HG03575 (cell line): Measurements from ENCODE around the gene PRDX6.
"Not testable (repeated sequence)": the region's sequence is repeated elsewhere in the genome, so short reads cannot be mapped to it uniquely, and the experiment has no call there.

Source experiments
- ATAC-seq: cut with Tn5 transposase; IDR thresholded peaks from one replicate; pipeline ENCODE4 v1.9.1; 2021; ENCODE audit not compliant: unreplicated experiment, insufficient number of reproducible peaks, low FRiP score; ENCODE audit errors: extremely low read depth

The PRDX6 gene

DNA sequence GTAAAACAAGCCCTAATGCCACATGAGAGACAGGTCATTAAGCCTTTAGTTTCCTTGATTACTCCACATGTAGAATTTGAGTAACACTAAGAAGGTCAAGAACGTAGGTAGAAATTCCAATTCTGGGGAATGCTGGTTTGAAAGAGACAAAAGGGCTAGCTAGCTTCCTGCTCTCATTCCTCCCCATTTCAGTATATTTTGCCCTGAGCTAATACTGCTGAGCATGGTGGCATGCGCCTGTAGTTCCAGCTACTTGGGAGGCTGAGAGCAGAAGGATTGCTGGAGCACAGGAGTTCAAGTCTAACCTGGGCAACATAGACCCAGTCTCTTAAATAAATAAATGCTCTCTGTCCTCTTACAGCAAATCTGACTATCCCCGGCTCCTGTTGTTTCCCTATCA is 12.8 kb downstream of the PRDX6 start:
- ATAC-seq, result no peak

DNA sequence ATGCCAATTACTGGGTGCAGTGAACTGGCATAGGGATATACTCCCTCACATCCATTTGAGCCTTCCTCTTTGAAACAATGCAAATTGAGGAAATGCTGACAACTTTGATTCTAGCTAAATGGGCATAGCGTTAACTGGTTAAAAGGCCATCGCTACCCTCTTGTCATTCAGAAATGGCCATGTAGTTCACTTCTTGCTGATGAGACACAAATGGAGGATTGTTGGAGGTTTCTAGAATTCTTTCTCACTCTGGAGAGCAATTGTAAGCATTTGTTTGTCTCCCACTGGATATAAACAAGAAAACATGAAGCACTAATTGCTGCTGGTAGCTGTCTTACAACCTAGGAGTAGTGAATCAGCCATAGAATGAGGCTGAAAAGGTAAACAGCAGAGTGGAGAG is 14.4 kb downstream of the PRDX6 start:
- no peak for ATAC-seq

DNA sequence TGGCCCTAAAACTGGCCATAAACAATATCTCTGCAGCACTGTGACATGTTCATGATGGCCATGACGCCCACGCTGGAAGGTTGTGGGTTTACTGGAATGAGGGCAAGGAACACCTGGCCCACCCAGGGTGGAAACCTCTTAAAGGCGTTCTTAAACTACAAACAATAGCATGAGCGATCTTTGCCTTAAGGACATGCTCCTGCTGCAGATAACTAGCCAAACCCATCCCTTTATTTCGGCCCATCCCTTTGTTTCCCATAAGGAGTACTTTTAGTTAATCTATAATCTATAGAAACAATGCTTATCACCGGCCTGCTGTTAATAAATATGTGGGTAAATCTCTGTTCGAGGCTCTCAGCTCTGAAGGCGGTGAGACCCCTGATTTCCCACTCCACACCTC is 16.0 kb downstream of the PRDX6 start:
- not testable (repeated sequence) for ATAC-seq

DNA sequence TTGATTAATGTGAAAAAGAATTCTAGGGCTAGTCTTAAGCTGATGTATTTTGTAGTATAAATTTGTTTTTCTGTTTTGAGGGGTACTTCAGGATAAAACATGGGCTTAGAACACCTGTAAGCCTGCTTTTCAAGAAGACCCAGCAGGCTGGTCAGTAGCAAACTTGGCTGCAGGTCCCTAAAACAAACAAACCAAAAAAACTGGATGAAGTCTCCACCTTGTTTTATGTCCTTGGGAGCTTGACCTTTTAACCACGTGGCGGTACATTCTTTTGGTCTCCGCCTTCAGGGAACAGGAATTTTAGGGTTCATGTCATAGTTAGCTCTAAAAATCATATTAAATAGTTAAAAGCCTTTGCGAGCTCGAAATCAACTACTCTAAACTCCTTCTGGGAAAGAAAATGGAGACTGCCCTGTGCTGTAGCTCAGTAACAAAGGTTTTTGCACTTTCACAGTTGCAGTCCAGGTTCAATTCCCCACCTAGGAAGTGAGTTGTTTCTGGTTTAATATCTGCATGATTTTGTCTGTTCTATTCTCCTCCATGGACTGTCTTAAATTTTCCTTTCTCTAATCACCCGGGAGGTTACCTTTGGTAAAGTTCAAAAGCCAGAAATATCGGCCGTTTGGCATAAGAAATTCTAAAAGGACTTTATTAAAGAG is 18.6 kb downstream of the PRDX6 start:
- no peak for ATAC-seq

DNA sequence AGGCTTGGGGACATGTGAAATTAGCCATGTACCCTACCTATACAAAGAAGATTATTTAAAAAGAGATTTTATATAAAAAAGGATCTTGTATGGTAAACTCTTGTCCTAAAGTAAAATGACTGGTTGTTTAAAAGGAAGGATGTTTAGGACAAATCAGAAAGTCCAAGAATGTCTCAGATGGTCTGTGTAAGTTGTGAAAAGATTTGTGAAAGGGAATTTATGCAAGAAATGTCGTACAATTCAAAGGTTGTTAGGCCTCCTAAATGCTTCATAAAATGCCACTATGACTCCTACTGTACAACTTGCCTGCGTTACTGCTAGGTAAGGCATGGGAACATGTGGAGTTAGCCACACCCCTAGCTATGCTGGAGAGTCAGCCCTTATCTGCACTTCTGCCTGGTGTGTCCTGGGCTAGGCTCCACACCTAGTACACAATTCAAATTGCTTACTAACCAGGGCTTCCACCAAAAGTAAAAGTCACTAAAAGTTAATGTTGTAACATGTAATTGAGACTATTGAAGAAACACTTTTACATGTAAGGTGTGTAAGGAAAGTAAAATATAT is 19.7 kb downstream of the PRDX6 start:
- ATAC-seq, result no peak

DNA sequence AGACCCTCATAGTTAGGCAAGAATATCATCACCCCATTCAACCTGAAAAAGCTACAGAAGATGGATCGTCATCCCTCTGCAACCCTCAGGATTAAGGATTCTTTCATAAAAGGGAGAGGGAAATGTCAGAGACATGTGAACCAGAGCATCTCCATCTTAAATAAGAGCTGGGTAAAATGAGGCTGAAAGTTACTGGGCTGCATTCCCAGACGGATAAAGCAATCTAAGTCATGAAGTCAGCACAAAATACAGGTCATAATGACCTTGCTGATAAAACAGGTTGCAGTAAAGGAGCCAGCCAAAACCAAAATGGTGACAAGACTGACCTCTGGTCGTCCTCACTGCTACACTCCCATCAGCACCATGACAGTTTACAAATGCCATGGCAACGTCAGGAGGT is 22.6 kb downstream of the PRDX6 start:
- no peak for ATAC-seq

DNA sequence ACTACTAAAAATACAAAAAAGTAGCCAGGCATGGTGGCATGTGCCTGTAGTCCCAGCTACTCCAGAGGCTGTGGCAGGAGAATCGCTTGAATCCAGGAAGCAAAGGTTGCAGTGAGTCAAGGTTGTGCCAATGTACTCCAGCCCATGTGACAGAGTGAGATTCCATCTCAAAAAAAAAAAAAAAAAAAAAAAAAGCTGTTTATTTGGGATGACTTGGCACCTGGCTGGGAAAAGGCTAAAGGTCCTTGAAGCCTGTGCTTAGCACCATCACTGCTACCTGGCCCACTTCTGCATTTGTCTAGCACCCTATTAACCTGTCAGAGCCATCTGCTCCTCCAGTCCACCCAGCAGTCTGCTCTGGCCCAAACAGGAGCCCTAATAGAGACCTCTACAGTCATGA is 25.0 kb downstream of the PRDX6 start:
- ATAC-seq, result no peak

DNA sequence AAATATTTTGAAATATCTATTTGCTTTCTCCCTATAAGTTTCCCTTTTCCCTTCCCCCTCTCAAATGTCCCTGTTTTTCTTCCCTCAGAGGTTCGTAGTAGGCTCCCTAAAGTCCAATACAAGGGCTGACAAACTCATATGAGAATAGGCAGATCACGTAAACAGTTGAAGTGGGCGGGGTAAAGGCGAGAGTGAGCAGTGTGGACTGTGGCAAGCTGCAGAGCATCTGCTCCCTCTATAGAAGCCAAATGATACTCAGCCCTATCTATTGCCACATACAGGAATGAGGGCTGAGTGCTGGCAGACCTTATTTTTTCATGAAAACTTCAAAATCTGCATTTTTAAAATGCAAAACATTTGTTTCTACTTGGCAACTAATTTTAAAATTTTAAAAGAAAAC is 26.3 kb downstream of the PRDX6 start:
- no peak for ATAC-seq

DNA sequence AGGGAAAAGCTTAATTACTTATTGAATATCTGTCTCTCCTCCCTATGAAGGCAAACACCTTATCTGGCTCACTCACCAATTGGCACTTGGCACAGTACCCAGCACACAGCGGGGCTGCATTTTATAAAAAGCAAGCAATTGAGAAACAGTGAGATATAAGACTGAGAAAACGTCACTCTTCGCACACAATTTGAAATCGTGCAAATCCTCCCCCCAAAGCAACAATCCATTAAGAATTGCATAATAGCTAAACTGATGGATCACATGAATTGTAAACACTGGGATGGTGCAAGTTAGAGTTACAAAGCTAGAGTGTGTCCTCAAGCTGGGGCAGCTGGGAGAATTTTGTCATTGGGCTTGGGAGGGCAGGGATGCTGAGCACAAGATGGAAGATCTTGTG is 27.1 kb downstream of the PRDX6 start:
- ATAC-seq, result no peak

GRCh38 chr1:173505391-173505790 is 28.3 kb downstream of the PRDX6 start:
- no peak for ATAC-seq

- no peak for ATAC-seq
Observed at GRCh38 chr1:173506437-173506836, 29.3 kb downstream of the PRDX6 start.

- no peak for ATAC-seq
Observed at GRCh38 chr1:173507205-173507846, 30.2 kb downstream of the PRDX6 start.

GRCh38 chr1:173507847-173508209 is 30.7 kb downstream of the PRDX6 start:
- ATAC-seq, result no peak

GRCh38 chr1:173508541-173508940 is 31.4 kb downstream of the PRDX6 start:
- no peak for ATAC-seq

GRCh38 chr1:173509797-173510196 is 32.7 kb downstream of the PRDX6 start:
- ATAC-seq, result no peak

- not testable (repeated sequence) for ATAC-seq
Observed at GRCh38 chr1:173514503-173514902, 37.4 kb downstream of the PRDX6 start.

GRCh38 chr1:173520799-173521198 is 43.7 kb downstream of the PRDX6 start:
- no peak for ATAC-seq

DNA sequence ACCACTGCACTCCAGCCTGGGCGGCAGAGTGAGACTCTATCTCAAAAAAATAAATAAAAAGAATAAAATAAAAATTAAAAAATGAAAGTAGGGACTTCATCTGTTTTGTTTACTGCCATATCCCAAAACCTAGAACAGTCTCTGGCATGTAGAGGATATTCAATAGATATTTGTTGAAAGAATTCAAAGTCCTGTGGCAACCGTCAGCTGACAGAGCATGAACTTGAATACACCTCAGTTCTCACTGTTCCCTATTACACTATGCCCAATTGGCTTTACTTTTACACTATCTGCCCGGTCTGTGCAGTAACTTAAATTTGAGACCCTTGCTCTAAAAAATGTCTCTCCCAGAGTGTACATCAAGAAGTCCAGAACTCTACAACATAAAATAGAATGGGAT is 46.2 kb downstream of the PRDX6 start:
- ATAC-seq, result no peak

DNA sequence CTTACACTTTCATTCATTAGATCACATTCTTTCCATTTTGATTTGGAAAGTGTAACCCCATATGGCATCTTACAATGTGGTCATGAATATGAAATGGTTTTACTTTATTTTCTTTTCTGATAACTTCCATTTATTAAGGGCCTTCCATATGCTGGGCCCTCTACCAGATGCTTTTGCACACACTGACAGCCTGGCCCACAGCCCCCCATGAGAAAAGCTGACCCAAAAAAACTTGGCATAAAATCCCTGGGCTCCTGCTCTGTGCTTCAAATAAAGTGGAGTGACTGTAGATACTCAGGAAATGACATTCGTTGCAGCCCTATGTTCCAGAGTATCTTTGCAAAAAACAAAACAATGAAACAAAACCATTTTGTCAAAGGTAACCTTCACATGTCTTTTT is 48.8 kb downstream of the PRDX6 start:
- no peak for ATAC-seq

GRCh38 chr1:173527151-173527826 is 50.2 kb downstream of the PRDX6 start:
- no peak for ATAC-seq
